Ishikawa (cell line): ENCODE data around the gene SCAPER.

Experiments
- CEBPB ChIP-seq: IDR thresholded peaks from 2 replicates; pipeline ENCODE4 v1.6.1; 2012
- CREB1 ChIP-seq: IDR thresholded peaks from 2 replicates; pipeline ENCODE4 v1.6.1; 2012; ENCODE audit warnings: low read depth
- EGR1 ChIP-seq: IDR thresholded peaks from 2 replicates; pipeline ENCODE4 v1.6.1; 2012
- EP300 ChIP-seq: IDR thresholded peaks from 2 replicates; pipeline ENCODE4 v1.6.1; 2012; ENCODE audit warnings: borderline replicate concordance
- FOXM1 ChIP-seq: IDR thresholded peaks from 2 replicates; pipeline ENCODE4 v1.6.1; 2012; ENCODE audit warnings: low read depth, borderline replicate concordance
- MAX ChIP-seq: IDR thresholded peaks from 2 replicates; pipeline ENCODE4 v1.6.1; 2012
- NFIC ChIP-seq: IDR thresholded peaks from 2 replicates; pipeline ENCODE4 v1.6.1; 2012
- RAD21 ChIP-seq: IDR thresholded peaks from 2 replicates; pipeline ENCODE4 v1.6.1; 2012; ENCODE audit warnings: low read depth
- REST ChIP-seq: IDR thresholded peaks from 2 replicates; pipeline ENCODE4 v1.6.1; 2012; ENCODE audit warnings: low read depth, mild to moderate bottlenecking
- TAF1 ChIP-seq: IDR thresholded peaks from 2 replicates; pipeline ENCODE4 v1.6.1; 2012; ENCODE audit warnings: low read depth, mild to moderate bottlenecking
- TCF12 ChIP-seq: IDR thresholded peaks from 2 replicates; pipeline ENCODE4 v1.6.1; 2012; ENCODE audit warnings: low read depth
- TEAD4 ChIP-seq: IDR thresholded peaks from 2 replicates; pipeline ENCODE4 v1.6.1; 2012
- USF1 ChIP-seq: IDR thresholded peaks from 2 replicates; pipeline ENCODE4 v1.6.1; 2012
- YY1 ChIP-seq: IDR thresholded peaks from 2 replicates; pipeline ENCODE4 v1.6.1; 2012; ENCODE audit warnings: low read depth
- ZBTB7A ChIP-seq: IDR thresholded peaks from 2 replicates; pipeline ENCODE4 v1.6.1; 2012; ENCODE audit warnings: low read depth

Gene SCAPER

GRCh38 chr15:76945494-76946093 lies 40.5 kb upstream of the SCAPER start:
- TF ChIP-seq REST = no peak
- no peak for TF ChIP-seq NFIC
- TF ChIP-seq EGR1 = no peak
- TF ChIP-seq YY1 = no peak
- TF ChIP-seq MAX = no peak
- TF ChIP-seq TEAD4 = no peak
- TF ChIP-seq USF1 = no peak
- TF ChIP-seq EP300 = no peak
- TF ChIP-seq RAD21 = no peak
- TF ChIP-seq TAF1 = no peak
- TF ChIP-seq CREB1 = no peak
- TF ChIP-seq CEBPB = no peak
- TF ChIP-seq ZBTB7A = no peak

GRCh38 chr15:76942331-76942730 lies 37.2 kb upstream of the SCAPER start:
- TF ChIP-seq EGR1 = no peak
- no peak for TF ChIP-seq REST
- no peak for TF ChIP-seq CEBPB
- no peak for TF ChIP-seq ZBTB7A
- no peak for TF ChIP-seq EP300
- no peak for TF ChIP-seq USF1

GRCh38 chr15:76941636-76942035 lies 36.5 kb upstream of the SCAPER start:
- TF ChIP-seq CEBPB = no peak
- no peak for TF ChIP-seq NFIC
- no peak for TF ChIP-seq EP300
- TF ChIP-seq EGR1 = no peak
- no peak for TF ChIP-seq ZBTB7A
- no peak for TF ChIP-seq TEAD4
- TF ChIP-seq YY1 = no peak
- no peak for TF ChIP-seq CREB1
- no peak for TF ChIP-seq TAF1
- no peak for TF ChIP-seq FOXM1
- TF ChIP-seq TCF12 = no peak
- no peak for TF ChIP-seq RAD21
- no peak for TF ChIP-seq REST
- TF ChIP-seq MAX = no peak
- TF ChIP-seq USF1 = no peak

GRCh38 chr15:76939715-76940114 lies 34.6 kb upstream of the SCAPER start:
- no peak for TF ChIP-seq MAX

- no peak for TF ChIP-seq YY1
- no peak for TF ChIP-seq EGR1
- TF ChIP-seq EP300 = no peak
- TF ChIP-seq ZBTB7A = no peak
- TF ChIP-seq CREB1 = no peak
- no peak for TF ChIP-seq CEBPB
Measured at GRCh38 chr15:76938752-76939151, 33.6 kb upstream of the SCAPER start.
